Measurements from ENCODE around the gene ULK1. TPM values are rescaled to one million over a fixed set of nuclear protein-coding genes. Genes with fewer than 3 reads are reported as not detected.
A peak's percentile ranks its signal among the peaks of the same experiment; 100 is the strongest.

The ULK1 gene
- total and polyA plus RNA-seq, 2 of the 13 experiments (the other 11 are each of a cell fraction or from before 2014, with no cell fraction given) = 2.8 to 10.1 TPM

DNA sequence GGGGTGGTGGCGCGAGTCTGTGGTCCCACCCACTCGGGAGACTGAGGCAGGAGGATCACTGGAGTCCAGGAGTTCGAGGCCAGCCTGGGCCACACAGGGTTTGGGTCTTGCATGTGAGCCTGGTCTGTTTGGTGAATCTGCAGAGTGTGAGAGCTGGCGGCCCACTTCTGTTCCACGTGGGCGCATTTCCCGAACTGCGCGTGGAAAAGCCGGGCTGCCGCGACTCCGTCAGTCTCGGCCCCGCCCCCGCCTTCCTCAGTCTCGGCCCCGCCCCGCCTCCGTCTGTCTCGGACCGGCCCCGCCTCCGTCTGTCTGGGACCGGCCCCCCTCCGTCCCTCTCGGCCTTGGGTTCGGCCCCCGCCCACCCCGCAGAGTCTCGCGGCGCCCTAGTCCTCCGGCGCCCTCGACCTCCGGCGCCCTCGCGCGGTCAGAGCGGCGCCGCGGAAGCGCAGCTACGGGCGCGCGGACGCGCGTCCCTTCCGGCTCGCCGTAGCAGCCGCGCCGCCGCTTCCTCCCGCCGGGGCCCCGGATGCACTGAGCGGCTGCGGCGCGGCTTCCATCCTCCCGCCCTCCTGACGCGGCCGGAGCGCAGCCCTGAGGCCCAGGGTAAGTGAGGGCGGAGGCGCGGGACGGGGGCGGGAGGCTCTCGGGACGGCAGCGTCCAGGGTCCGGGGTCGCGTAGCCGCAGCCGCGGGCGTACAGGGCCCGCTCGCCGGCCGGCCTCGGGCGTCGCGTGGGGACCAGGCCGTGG lies 55.2 kb downstream of the ULK1 start, which contains the start of gene EP400 (continued):
- TF ChIP-seq CEBPB (IDR thresholded peaks at IDR 0.05; ENCODE audit: borderline replicate concordance, low read depth, low read length) (no peak), ELF4 (CRISPR knock-in tag; IDR thresholded peaks at IDR 0.05; ENCODE audit: borderline replicate concordance) (no peak), HDAC1 (CRISPR knock-in tag; IDR thresholded peaks at IDR 0.05) (peak; percentile 36), ZNF615 (CRISPR knock-in tag; IDR thresholded peaks at IDR 0.05; ENCODE audit: borderline replicate concordance) (no peak), IKZF4 (CRISPR knock-in tag; IDR thresholded peaks at IDR 0.05; ENCODE audit: borderline replicate concordance, low read depth, not compliant biosample characterization) (no peak), MTA3 (CRISPR knock-in tag; IDR thresholded peaks at IDR 0.05) (no peak), DPF2 (CRISPR knock-in tag; IDR thresholded peaks at IDR 0.05; ENCODE audit: borderline replicate concordance, low read depth) (no peak), IKZF1 (IDR thresholded peaks at IDR 0.05) (no peak), ZFAT (CRISPR knock-in tag; conservative IDR thresholded peaks at IDR 0.05) (no peak), RAD51 (IDR thresholded peaks at IDR 0.05; ENCODE audit: borderline replicate concordance) (no peak), SRSF1 (optimal IDR thresholded peaks at IDR 0.05; ENCODE audit: low read depth, low read length) (no peak), HNRNPUL1 (IDR thresholded peaks at IDR 0.05; ENCODE audit: low read depth, low read length) (no peak), ZFP37 (CRISPR knock-in tag; IDR thresholded peaks at IDR 0.05; ENCODE audit: borderline replicate concordance) (no peak), ZNF781 (CRISPR knock-in tag; IDR thresholded peaks at IDR 0.05; ENCODE audit: borderline replicate concordance, not compliant biosample characterization) (no peak), MTA1 (CRISPR knock-in tag; IDR thresholded peaks at IDR 0.05; ENCODE audit: borderline replicate concordance) (no peak), MIER3 (CRISPR knock-in tag; IDR thresholded peaks at IDR 0.05; ENCODE audit: borderline replicate concordance) (no peak), ESRRA (CRISPR knock-in tag; IDR thresholded peaks at IDR 0.05; ENCODE audit: low read depth) (0 out of 2 replicates have a peak, but pooled peaks have one; percentile 36), BRD4 (CRISPR knock-in tag; IDR thresholded peaks at IDR 0.05) (no peak)
- TF ChIP-seq, protein P1, sequence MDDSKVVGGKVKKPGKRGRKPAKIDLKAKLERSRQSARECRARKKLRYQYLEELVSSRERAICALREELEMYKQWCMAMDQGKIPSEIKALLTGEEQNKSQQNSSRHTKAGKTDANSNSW (CRISPR knock-in tag; IDR thresholded peaks at IDR 0.05; ENCODE audit: borderline replicate concordance) = no peak
- TF ChIP-seq, protein P2, sequence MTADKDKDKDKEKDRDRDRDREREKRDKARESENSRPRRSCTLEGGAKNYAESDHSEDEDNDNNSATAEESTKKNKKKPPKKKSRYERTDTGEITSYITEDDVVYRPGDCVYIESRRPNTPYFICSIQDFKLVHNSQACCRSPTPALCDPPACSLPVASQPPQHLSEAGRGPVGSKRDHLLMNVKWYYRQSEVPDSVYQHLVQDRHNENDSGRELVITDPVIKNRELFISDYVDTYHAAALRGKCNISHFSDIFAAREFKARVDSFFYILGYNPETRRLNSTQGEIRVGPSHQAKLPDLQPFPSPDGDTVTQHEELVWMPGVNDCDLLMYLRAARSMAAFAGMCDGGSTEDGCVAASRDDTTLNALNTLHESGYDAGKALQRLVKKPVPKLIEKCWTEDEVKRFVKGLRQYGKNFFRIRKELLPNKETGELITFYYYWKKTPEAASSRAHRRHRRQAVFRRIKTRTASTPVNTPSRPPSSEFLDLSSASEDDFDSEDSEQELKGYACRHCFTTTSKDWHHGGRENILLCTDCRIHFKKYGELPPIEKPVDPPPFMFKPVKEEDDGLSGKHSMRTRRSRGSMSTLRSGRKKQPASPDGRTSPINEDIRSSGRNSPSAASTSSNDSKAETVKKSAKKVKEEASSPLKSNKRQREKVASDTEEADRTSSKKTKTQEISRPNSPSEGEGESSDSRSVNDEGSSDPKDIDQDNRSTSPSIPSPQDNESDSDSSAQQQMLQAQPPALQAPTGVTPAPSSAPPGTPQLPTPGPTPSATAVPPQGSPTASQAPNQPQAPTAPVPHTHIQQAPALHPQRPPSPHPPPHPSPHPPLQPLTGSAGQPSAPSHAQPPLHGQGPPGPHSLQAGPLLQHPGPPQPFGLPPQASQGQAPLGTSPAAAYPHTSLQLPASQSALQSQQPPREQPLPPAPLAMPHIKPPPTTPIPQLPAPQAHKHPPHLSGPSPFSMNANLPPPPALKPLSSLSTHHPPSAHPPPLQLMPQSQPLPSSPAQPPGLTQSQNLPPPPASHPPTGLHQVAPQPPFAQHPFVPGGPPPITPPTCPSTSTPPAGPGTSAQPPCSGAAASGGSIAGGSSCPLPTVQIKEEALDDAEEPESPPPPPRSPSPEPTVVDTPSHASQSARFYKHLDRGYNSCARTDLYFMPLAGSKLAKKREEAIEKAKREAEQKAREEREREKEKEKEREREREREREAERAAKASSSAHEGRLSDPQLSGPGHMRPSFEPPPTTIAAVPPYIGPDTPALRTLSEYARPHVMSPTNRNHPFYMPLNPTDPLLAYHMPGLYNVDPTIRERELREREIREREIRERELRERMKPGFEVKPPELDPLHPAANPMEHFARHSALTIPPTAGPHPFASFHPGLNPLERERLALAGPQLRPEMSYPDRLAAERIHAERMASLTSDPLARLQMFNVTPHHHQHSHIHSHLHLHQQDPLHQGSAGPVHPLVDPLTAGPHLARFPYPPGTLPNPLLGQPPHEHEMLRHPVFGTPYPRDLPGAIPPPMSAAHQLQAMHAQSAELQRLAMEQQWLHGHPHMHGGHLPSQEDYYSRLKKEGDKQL (CRISPR knock-in tag; IDR thresholded peaks at IDR 0.05; ENCODE audit: low read depth) = no peak
- TF ChIP-seq, protein P3, sequence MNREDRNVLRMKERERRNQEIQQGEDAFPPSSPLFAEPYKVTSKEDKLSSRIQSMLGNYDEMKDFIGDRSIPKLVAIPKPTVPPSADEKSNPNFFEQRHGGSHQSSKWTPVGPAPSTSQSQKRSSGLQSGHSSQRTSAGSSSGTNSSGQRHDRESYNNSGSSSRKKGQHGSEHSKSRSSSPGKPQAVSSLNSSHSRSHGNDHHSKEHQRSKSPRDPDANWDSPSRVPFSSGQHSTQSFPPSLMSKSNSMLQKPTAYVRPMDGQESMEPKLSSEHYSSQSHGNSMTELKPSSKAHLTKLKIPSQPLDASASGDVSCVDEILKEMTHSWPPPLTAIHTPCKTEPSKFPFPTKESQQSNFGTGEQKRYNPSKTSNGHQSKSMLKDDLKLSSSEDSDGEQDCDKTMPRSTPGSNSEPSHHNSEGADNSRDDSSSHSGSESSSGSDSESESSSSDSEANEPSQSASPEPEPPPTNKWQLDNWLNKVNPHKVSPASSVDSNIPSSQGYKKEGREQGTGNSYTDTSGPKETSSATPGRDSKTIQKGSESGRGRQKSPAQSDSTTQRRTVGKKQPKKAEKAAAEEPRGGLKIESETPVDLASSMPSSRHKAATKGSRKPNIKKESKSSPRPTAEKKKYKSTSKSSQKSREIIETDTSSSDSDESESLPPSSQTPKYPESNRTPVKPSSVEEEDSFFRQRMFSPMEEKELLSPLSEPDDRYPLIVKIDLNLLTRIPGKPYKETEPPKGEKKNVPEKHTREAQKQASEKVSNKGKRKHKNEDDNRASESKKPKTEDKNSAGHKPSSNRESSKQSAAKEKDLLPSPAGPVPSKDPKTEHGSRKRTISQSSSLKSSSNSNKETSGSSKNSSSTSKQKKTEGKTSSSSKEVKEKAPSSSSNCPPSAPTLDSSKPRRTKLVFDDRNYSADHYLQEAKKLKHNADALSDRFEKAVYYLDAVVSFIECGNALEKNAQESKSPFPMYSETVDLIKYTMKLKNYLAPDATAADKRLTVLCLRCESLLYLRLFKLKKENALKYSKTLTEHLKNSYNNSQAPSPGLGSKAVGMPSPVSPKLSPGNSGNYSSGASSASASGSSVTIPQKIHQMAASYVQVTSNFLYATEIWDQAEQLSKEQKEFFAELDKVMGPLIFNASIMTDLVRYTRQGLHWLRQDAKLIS (CRISPR knock-in tag; IDR thresholded peaks at IDR 0.05) = no peak

Data from HepG2 (cell line).